GM23338 (cell line): ENCODE measurements around the gene CNGA1.
"Not testable (repeated sequence)": the region's sequence is repeated elsewhere in the genome, so short reads cannot be mapped to it uniquely, and the experiment has no call there.

Experiments
- CREB1 ChIP-seq: fragments of 250-450 bp; sonication (Bioruptor Pico); IDR thresholded peaks from 2 replicates; pipeline ENCODE4 v1.5.0; 2020; ENCODE audit warnings: low read depth, mild to moderate bottlenecking, moderate library complexity
- CTCF ChIP-seq, 2 experiments: fragments of 200-600 bp in 1 of 2; sonication (generic) in 1 of 2; conservative IDR thresholded peaks; 2 replicates each; pipeline versions ENCODE4 v1.5.1 to v1.6.1; 2016 to 2017; ENCODE audit warnings: antibody characterized with exemption in 2 of 2, low read depth in 2 of 2, mild to moderate bottlenecking in 2 of 2, moderate library complexity in 1 of 2
- EZH2 ChIP-seq: fragments of 200-600 bp; sonication (generic); IDR thresholded peaks from one replicate; pipeline ENCODE4 v1.8.0; 2017; ENCODE audit warnings: antibody characterized with exemption, mild to moderate bottlenecking, low read depth; ENCODE audit not compliant: unreplicated experiment
- EZH2phosphoT487 ChIP-seq: fragments of 200-600 bp; sonication (generic); IDR thresholded peaks from one replicate; pipeline ENCODE4 v1.8.1; 2018; ENCODE audit warnings: antibody characterized with exemption; ENCODE audit not compliant: unreplicated experiment
- JUNB ChIP-seq: IDR thresholded peaks from one replicate; pipeline ENCODE4 v1.6.1; 2016; ENCODE audit warnings: antibody characterized with exemption; ENCODE audit not compliant: unreplicated experiment
- NANOG ChIP-seq: IDR thresholded peaks from 2 replicates; pipeline ENCODE4 v1.6.1; 2016; ENCODE audit warnings: antibody characterized with exemption, borderline replicate concordance
- POLR2AphosphoS5 ChIP-seq: IDR thresholded peaks from 2 replicates; pipeline ENCODE4 v1.6.1; 2016; ENCODE audit warnings: antibody characterized with exemption, low read depth
- STAT1 ChIP-seq: IDR thresholded peaks from one replicate; pipeline ENCODE4 v1.6.1; 2016; ENCODE audit warnings: antibody characterized with exemption; ENCODE audit not compliant: unreplicated experiment
- ZNF114 ChIP-seq: fragments of 250-450 bp; sonication (Bioruptor Pico); IDR thresholded peaks from 2 replicates; pipeline ENCODE4 v1.5.0; 2020; ENCODE audit warnings: mild to moderate bottlenecking, moderate library complexity
- ZNF331 ChIP-seq: fragments of 250-450 bp; sonication (Bioruptor Pico); IDR thresholded peaks from 2 replicates; pipeline ENCODE4 v1.5.0; 2020; ENCODE audit warnings: low read depth, mild to moderate bottlenecking, moderate library complexity
- ZNF462 ChIP-seq: fragments of 250-450 bp; sonication (Bioruptor Pico); IDR thresholded peaks from 2 replicates; pipeline ENCODE4 v1.5.0; 2020; ENCODE audit warnings: mild to moderate bottlenecking, moderate library complexity
- TF ChIP-seq, protein P1 (sequence below): IDR thresholded peaks from one replicate; pipeline ENCODE4 v1.6.1; 2018; ENCODE audit warnings: antibody characterized with exemption; ENCODE audit not compliant: unreplicated experiment
- TF ChIP-seq, protein P2 (sequence below): IDR thresholded peaks from 2 replicates; pipeline ENCODE4 v1.6.1; 2016; ENCODE audit warnings: antibody characterized with exemption

- not testable (repeated sequence) for TF ChIP-seq CTCF (conservative IDR thresholded peaks at IDR 0.05; ENCODE audit: low read depth in 2 of 2); JUNB; POLR2AphosphoS5; EZH2phosphoT487; EZH2; CREB1 (CRISPR knock-in tag); STAT1; NANOG; ZNF331; ZNF462 (CRISPR knock-in tag); ZNF114 (CRISPR knock-in tag)
- TF ChIP-seq, protein P1, sequence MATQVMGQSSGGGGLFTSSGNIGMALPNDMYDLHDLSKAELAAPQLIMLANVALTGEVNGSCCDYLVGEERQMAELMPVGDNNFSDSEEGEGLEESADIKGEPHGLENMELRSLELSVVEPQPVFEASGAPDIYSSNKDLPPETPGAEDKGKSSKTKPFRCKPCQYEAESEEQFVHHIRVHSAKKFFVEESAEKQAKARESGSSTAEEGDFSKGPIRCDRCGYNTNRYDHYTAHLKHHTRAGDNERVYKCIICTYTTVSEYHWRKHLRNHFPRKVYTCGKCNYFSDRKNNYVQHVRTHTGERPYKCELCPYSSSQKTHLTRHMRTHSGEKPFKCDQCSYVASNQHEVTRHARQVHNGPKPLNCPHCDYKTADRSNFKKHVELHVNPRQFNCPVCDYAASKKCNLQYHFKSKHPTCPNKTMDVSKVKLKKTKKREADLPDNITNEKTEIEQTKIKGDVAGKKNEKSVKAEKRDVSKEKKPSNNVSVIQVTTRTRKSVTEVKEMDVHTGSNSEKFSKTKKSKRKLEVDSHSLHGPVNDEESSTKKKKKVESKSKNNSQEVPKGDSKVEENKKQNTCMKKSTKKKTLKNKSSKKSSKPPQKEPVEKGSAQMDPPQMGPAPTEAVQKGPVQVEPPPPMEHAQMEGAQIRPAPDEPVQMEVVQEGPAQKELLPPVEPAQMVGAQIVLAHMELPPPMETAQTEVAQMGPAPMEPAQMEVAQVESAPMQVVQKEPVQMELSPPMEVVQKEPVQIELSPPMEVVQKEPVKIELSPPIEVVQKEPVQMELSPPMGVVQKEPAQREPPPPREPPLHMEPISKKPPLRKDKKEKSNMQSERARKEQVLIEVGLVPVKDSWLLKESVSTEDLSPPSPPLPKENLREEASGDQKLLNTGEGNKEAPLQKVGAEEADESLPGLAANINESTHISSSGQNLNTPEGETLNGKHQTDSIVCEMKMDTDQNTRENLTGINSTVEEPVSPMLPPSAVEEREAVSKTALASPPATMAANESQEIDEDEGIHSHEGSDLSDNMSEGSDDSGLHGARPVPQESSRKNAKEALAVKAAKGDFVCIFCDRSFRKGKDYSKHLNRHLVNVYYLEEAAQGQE = not testable (repeated sequence)
- TF ChIP-seq, protein P2, sequence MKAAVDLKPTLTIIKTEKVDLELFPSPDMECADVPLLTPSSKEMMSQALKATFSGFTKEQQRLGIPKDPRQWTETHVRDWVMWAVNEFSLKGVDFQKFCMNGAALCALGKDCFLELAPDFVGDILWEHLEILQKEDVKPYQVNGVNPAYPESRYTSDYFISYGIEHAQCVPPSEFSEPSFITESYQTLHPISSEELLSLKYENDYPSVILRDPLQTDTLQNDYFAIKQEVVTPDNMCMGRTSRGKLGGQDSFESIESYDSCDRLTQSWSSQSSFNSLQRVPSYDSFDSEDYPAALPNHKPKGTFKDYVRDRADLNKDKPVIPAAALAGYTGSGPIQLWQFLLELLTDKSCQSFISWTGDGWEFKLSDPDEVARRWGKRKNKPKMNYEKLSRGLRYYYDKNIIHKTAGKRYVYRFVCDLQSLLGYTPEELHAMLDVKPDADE = not testable (repeated sequence)
Measured at GRCh38 chr4:48010906-48011305, 5.6 kb downstream of the CNGA1 start.
